Endothelial cell of umbilical vein (primary cell): ENCODE measurements around the gene ADRA2C. TPM values are rescaled to one million over a fixed set of nuclear protein-coding genes. Genes with fewer than 3 reads are reported as not detected.

Experiments
- BruUV-seq: library from RNA; stranded (reverse); fragments of 400-500 nt; replicated peaks from 2 replicates; lab custom pipeline; 2021; lab: Mats Ljungman, UMichigan
- CTCF ChIA-PET: fragments of 300-600, 350-600 bp; sonication (Branson Sonifier 250); formaldehyde crosslinking; loops from one replicate; lab custom pipeline; 2021; ENCODE audit warnings: antibody characterized with exemption, inconsistent platforms; lab: Charles Lee
- POLR2A ChIA-PET: fragments of 300-600, 350-600 bp; sonication (Branson Sonifier 250); formaldehyde crosslinking; loops from one replicate; lab custom pipeline; 2021; ENCODE audit warnings: antibody characterized with exemption, inconsistent platforms; lab: Charles Lee
- DNase-seq: peaks from one replicate; pipeline ENCODE4 v3.0.0-alpha.2; 2011; ENCODE audit warnings: low read depth, low spot score
- FAIRE-seq: peaks from 2 replicates; lab custom pipeline; 2011; peaks lifted over from hg19 to GRCh38; lab: Jason Lieb, UNC
- H2AFZ ChIP-seq: 2 replicates; pipeline ENCODE4 v1.6.0; 2012; ENCODE audit warnings: low read depth, low read length, control low read depth, inconsistent platforms
- H3K27ac ChIP-seq: 2 replicates; pipeline ENCODE4 v1.5.1; 2011; ENCODE audit warnings: low read depth, mild to moderate bottlenecking, control low read depth, low read length, moderate library complexity; ENCODE audit not compliant: insufficient read depth
- H3K27me3 ChIP-seq, 2 experiments: 2 replicates each; pipeline versions ENCODE4 v1.6.0 to v1.6.1; 2011; ENCODE audit warnings: low read length in 2 of 2, mixed read lengths in 1 of 2; ENCODE audit not compliant: control insufficient read depth in 2 of 2, insufficient read depth in 2 of 2
- H3K36me3 ChIP-seq, 2 experiments: 2 replicates in 1 of 2; 3 replicates in 1 of 2; pipeline ENCODE4 v1.5.1; 2011; ENCODE audit warnings: low read length in 2 of 2, mild to moderate bottlenecking in 1 of 2, moderate library complexity in 1 of 2; ENCODE audit not compliant: control insufficient read depth in 2 of 2, insufficient read depth in 2 of 2; ENCODE audit errors: extremely low read depth in 1 of 2
- H3K4me1 ChIP-seq: 3 replicates; pipeline ENCODE4 v1.5.1; 2011; ENCODE audit warnings: mild to moderate bottlenecking, low read length; ENCODE audit not compliant: control insufficient read depth, insufficient read depth; ENCODE audit errors: extremely low read depth
- H3K4me2 ChIP-seq: 2 replicates; pipeline ENCODE4 v1.6.1; 2011; ENCODE audit warnings: low read length, control low read depth, mixed read lengths; ENCODE audit not compliant: insufficient read depth
- H3K4me3 ChIP-seq, 3 experiments: fragments of 200-600 bp in 1 of 3; sonication (generic), shearing (Covaris generic) in 1 of 3; replicated peaks in 1 of 3; 2 replicates each; pipeline ENCODE4 v1.5.1; 2011 to 2016; ENCODE audit warnings: control low read depth in 3 of 3, low read length in 3 of 3, mild to moderate bottlenecking in 2 of 3, inconsistent platforms in 1 of 3, low read depth in 1 of 3, moderate library complexity in 1 of 3; ENCODE audit not compliant: insufficient read depth in 1 of 3
- H3K79me2 ChIP-seq: 2 replicates; pipeline ENCODE4 v1.6.0; 2012; ENCODE audit warnings: low read length, inconsistent platforms; ENCODE audit not compliant: control insufficient read depth, insufficient read depth
- H3K9ac ChIP-seq: replicated peaks from 2 replicates; pipeline ENCODE3; 2011; ENCODE audit warnings: low read length, control low read depth; ENCODE audit not compliant: insufficient read depth; ENCODE audit errors: extremely low read depth
- H3K9me1 ChIP-seq: replicated peaks from 3 replicates; pipeline ENCODE4 v1.6.0; 2011; ENCODE audit warnings: mild to moderate bottlenecking, low read length; ENCODE audit not compliant: control insufficient read depth, insufficient read depth; ENCODE audit errors: extremely low read depth
- H3K9me3 ChIP-seq: replicated peaks from 2 replicates; pipeline ENCODE4 v1.5.1; 2012; ENCODE audit warnings: low read length, inconsistent platforms; ENCODE audit not compliant: control insufficient read depth, insufficient read depth
- H4K20me1 ChIP-seq: replicated peaks from 2 replicates; pipeline ENCODE3; 2011; ENCODE audit warnings: mild to moderate bottlenecking, low read length; ENCODE audit not compliant: control insufficient read depth, insufficient read depth; ENCODE audit errors: extremely low read depth
- CTCF ChIP-seq, 2 donors: IDR thresholded peaks; 1 replicate in 1 of 2; 2 replicates in 1 of 2; pipeline ENCODE4 v1.5.1; 2011; ENCODE audit warnings: low read length in 2 of 2, mild to moderate bottlenecking in 2 of 2, moderate library complexity in 2 of 2, control low read depth in 1 of 2, inconsistent platforms in 1 of 2, low read depth in 1 of 2; ENCODE audit not compliant: insufficient read depth in 1 of 2; ENCODE audit errors: extremely low read depth in 1 of 2
- FOS ChIP-seq: IDR thresholded peaks from 2 replicates; pipeline ENCODE4 v1.6.1; 2011; ENCODE audit warnings: mild to moderate bottlenecking, low read length, moderate library complexity, borderline replicate concordance; ENCODE audit not compliant: insufficient read depth
- GATA2 ChIP-seq: IDR thresholded peaks from 2 replicates; pipeline ENCODE4 v1.7.0; 2011; ENCODE audit warnings: low read depth, mild to moderate bottlenecking, moderate library complexity, mixed read lengths, low read length; ENCODE audit not compliant: insufficient read length, insufficient read depth
- dilution Hi-C: fragments of 300-500 bp; cut with MboI; formaldehyde crosslinking; loops from one replicate; pipeline ENCODE4 v1.15.0; 2019; ENCODE audit warnings: low sequenced_read_pairs; ENCODE audit not compliant: extremely low pct_ligation_motif_present
- intact Hi-C: fragments of 100-400 bp; cut with micrococcal nuclease; formaldehyde crosslinking; loops from one replicate; pipeline ENCODE4 v1.10.0; 2022
- polyA plus RNA-seq, 4 experiments: library from polyadenylated mRNA; depleted of rRNA in 3 of 4; stranded (reverse) in 3 of 4; unstranded in 1 of 4; fragments of >200 nt; gene quantifications; 2 replicates each; pipeline versions ENCODE4 v1.2.1 to v1.2.3, GENCODE V29; 2011 to 2012; ENCODE audit warnings: missing spikeins in 1 of 4
- total RNA-seq: library from RNA; stranded (reverse); gene quantifications from 2 replicates; pipeline ENCODE4 v1.2.3, GENCODE V29; 2021

Gene ADRA2C
- total and polyA plus RNA-seq, 2 donors (not counting 3 experiments of a cell fraction or from before 2014, with no cell fraction given), result 0.03 to 0.40 TPM

- BruUV-seq, result no TSS peak
- Histone ChIP-seq H3K79me2 (no peaks in the 10 kb centered on the region), H3K4me1 (no peaks in the 10 kb centered on the region), H3K9me1 (no peaks in the 10 kb centered on the region), H3K9ac (no peak overlapping the region), H2AFZ (no peak overlapping the region), H3K4me2 (no peak overlapping the region), H3K27me3 (peaks cover 5 to 12% of the 10 kb centered on the region in 2 experiments), H4K20me1 (no peaks in the 10 kb centered on the region), H3K27ac (no peak overlapping the region), H3K9me3 (no peaks in the 10 kb centered on the region), H3K36me3 (no peaks in the 10 kb centered on the region), H3K4me3 (no peak overlapping the region)
- dilution Hi-C loops, result no loop called here
- DNase-seq (no peak), FAIRE-seq (no peak)
- intact Hi-C loops, result loop anchor here (1.0 kb wide), 1 partner anchor 133 kb away; no protein-coding TSS in a partner anchor
- POLR2A ChIA-PET, result no interaction called here
- TF ChIP-seq GATA2, result no peak
- CTCF ChIA-PET, result interaction anchor here (1.1 to 2.9 kb wide), 5 partner anchors 11 to 195 kb away, joined by 3 to 52 read pairs (median 9); no protein-coding TSS in a partner anchor
Observed at GRCh38 chr4:3746701-3747580, 19.2 kb upstream of the ADRA2C start.

- TF ChIP-seq FOS (no peak), CTCF (IDR thresholded peaks at IDR 0.05; ENCODE audit: extremely low read depth in 1 of 2, insufficient read depth in 1 of 2, low read depth in 1 of 2, low read length in 2 of 2) (peak; percentile 23 to 55)
- ChIA-PET POLR2A (no interaction called here), CTCF (interaction anchor here (1.1 to 2.9 kb wide), 5 partner anchors 10 to 194 kb away, joined by 3 to 52 read pairs (median 9); no protein-coding TSS in a partner anchor)
Observed at GRCh38 chr4:3747581-3747904, 18.6 kb upstream of the ADRA2C start.

More at GRCh38 chr4:3747581-3747904, 18.6 kb upstream of the ADRA2C start:
- Histone ChIP-seq H3K9ac (no peak overlapping the region), H2AFZ (no peak overlapping the region), H3K4me2 (no peak overlapping the region), H3K4me1 (no peaks in the 10 kb centered on the region), H3K27ac (no peak overlapping the region), H4K20me1 (no peaks in the 10 kb centered on the region), H3K4me3 (no peak overlapping the region), H3K9me1 (no peaks in the 10 kb centered on the region), H3K9me3 (no peaks in the 10 kb centered on the region), H3K36me3 (no peaks in the 10 kb centered on the region), H3K79me2 (no peaks in the 10 kb centered on the region), H3K27me3 (peaks cover 5 to 12% of the 10 kb centered on the region in 2 experiments)
- no peak for DNase-seq
- BruUV-seq, result no TSS peak
- no peak for FAIRE-seq
- intact Hi-C loops, result loop anchor here (1.0 kb wide), 1 partner anchor 133 kb away; no protein-coding TSS in a partner anchor
- dilution Hi-C loops, result no loop called here
